HCT116 (cell line): ENCODE data around the gene TLE3. TPM values are rescaled to one million over a fixed set of nuclear protein-coding genes. Genes with fewer than 3 reads are reported as not detected.

Experiments used
- ATAC-seq: fragments of 200-7000 bp; cut with Tn5 transposase; 2 replicates; pipeline ENCODE4 v1.9.1; 2020; ENCODE audit warnings: mild to moderate bottlenecking, moderate library complexity
- BruUV-seq: library from RNA; stranded (reverse); fragments of 400-500 nt; replicated peaks from 2 replicates; lab custom pipeline; 2021; lab: Mats Ljungman, UMichigan
- CTCF ChIA-PET: fragments of 300-600 bp; sonication (Branson Sonifier 250); formaldehyde crosslinking; loops from one replicate; lab custom pipeline; 2021; ENCODE audit warnings: antibody characterized with exemption; lab: Charles Lee
- POLR2A ChIA-PET: fragments of 300-600, 350-600 bp; sonication (Branson Sonifier 250); formaldehyde crosslinking; loops from one replicate; lab custom pipeline; 2021; ENCODE audit warnings: antibody characterized with exemption; lab: Charles Lee
- RAD21 ChIA-PET, 2 experiments: fragments of 300-600 bp; sonication (Branson Sonifier 250); formaldehyde crosslinking; loops; one replicate each; lab custom pipeline; 2023; ENCODE audit warnings: low total read pairs in 2 of 2; ENCODE audit not compliant: uncharacterized antibody in 2 of 2, unreplicated experiment in 2 of 2, low non-redundant PET in 1 of 2; lab: Charles Lee
- DNase-seq: peaks from one replicate; pipeline ENCODE4 v3.0.0-alpha.2; 2010; ENCODE audit warnings: low read depth, low spot score
- H2AFZ ChIP-seq: fragments of 200-600 bp; shearing (Covaris generic), sonication (generic); 2 replicates; pipeline ENCODE4 v1.6.1; 2017; ENCODE audit warnings: low read depth, mixed run types, mixed read lengths, antibody characterized with exemption, low read length; ENCODE audit not compliant: poor library complexity, severe bottlenecking
- H3K27ac ChIP-seq: 2 replicates; pipeline ENCODE4 v1.5.1; 2012; ENCODE audit warnings: low read depth, low read length
- H3K27me3 ChIP-seq: fragments of 200-600 bp; sonication (generic); 2 replicates; pipeline ENCODE4 v1.6.1; 2016; ENCODE audit warnings: mixed run types, low read length, mixed read lengths; ENCODE audit not compliant: insufficient read depth
- H3K36me3 ChIP-seq, 2 experiments: fragments of 200-500 bp in 1 of 2; fragments of 200-600 bp in 1 of 2; sonication (Bioruptor generic) in 1 of 2; sonication (generic) in 1 of 2; 2 replicates each; pipeline versions ENCODE4 v1.5.1 to v1.6.1; 2014 to 2016; ENCODE audit warnings: low read length in 2 of 2, inconsistent platforms in 1 of 2, mixed read lengths in 1 of 2, mixed run types in 1 of 2; ENCODE audit not compliant: insufficient read depth in 2 of 2, control insufficient read depth in 1 of 2
- H3K4me1 ChIP-seq, 2 experiments: fragments of 200-600 bp in 1 of 2; sonication (generic) in 1 of 2; 2 replicates each; pipeline versions ENCODE4 v1.5.1 to v1.6.1; 2012 to 2017; ENCODE audit warnings: low read length in 2 of 2, inconsistent platforms in 1 of 2, mild to moderate bottlenecking in 1 of 2, mixed read lengths in 1 of 2, mixed run types in 1 of 2, moderate library complexity in 1 of 2; ENCODE audit not compliant: insufficient read depth in 2 of 2, control insufficient read depth in 1 of 2
- H3K4me2 ChIP-seq: fragments of 200-600 bp; sonication (generic); 2 replicates; pipeline ENCODE4 v1.6.1; 2017; ENCODE audit warnings: mixed run types, low read length, mixed read lengths
- H3K4me3 ChIP-seq, 2 experiments: fragments of 200-600 bp in 1 of 2; sonication (generic) in 1 of 2; replicated peaks in 1 of 2; 2 replicates each; pipeline ENCODE4 v1.5.1; 2011 to 2016; ENCODE audit warnings: low read length in 2 of 2, control low read depth in 1 of 2, low read depth in 1 of 2, mild to moderate bottlenecking in 1 of 2, mixed read lengths in 1 of 2, mixed run types in 1 of 2
- H3K79me2 ChIP-seq: fragments of 200-600 bp; sonication (generic); 2 replicates; pipeline ENCODE4 v1.6.1; 2017; ENCODE audit warnings: mild to moderate bottlenecking, mixed run types, low read length, moderate library complexity, mixed read lengths; ENCODE audit not compliant: insufficient read depth
- H3K9ac ChIP-seq: fragments of 200-600 bp; sonication (generic); 2 replicates; pipeline ENCODE4 v1.6.1; 2016; ENCODE audit warnings: low read length, mixed read lengths
- H3K9me2 ChIP-seq: fragments of 200-600 bp; sonication (generic), shearing (Covaris generic); 2 replicates; pipeline ENCODE4 v1.6.1; 2017; ENCODE audit warnings: mixed run types, mild to moderate bottlenecking, moderate library complexity; ENCODE audit not compliant: insufficient read depth
- H3K9me3 ChIP-seq, 2 experiments: fragments of 200-500 bp in 1 of 2; fragments of 200-600 bp in 1 of 2; sonication (Bioruptor generic) in 1 of 2; sonication (generic) in 1 of 2; 2 replicates each; pipeline ENCODE4 v1.6.1; 2014 to 2017; ENCODE audit warnings: low read length in 2 of 2, mixed read lengths in 2 of 2, inconsistent platforms in 1 of 2, low read depth in 1 of 2, mild to moderate bottlenecking in 1 of 2, mixed run types in 1 of 2, moderate library complexity in 1 of 2; ENCODE audit not compliant: control insufficient read depth in 1 of 2, insufficient read depth in 1 of 2
- H4K20me1 ChIP-seq: fragments of 200-600 bp; sonication (generic), shearing (Covaris generic); 2 replicates; pipeline ENCODE4 v1.6.1; 2017; ENCODE audit warnings: mixed run types, mild to moderate bottlenecking, moderate library complexity; ENCODE audit not compliant: insufficient read depth
- CBX3 ChIP-seq: IDR thresholded peaks from 2 replicates; pipeline ENCODE4 v1.6.1; 2012; ENCODE audit warnings: low read depth
- CEBPB ChIP-seq: IDR thresholded peaks from 2 replicates; pipeline ENCODE4 v1.6.1; 2012; ENCODE audit warnings: low read depth
- EGR1 ChIP-seq: IDR thresholded peaks from 2 replicates; pipeline ENCODE4 v1.6.1; 2012; ENCODE audit warnings: low read depth
- ELF1 ChIP-seq: IDR thresholded peaks from 2 replicates; pipeline ENCODE4 v1.6.1; 2012; ENCODE audit warnings: low read depth, borderline replicate concordance
- EZH2 ChIP-seq: fragments of 200-600 bp; sonication (generic); IDR thresholded peaks from 2 replicates; pipeline ENCODE4 v1.6.1; 2017; ENCODE audit warnings: antibody characterized with exemption, mixed run types
- FOSL1 ChIP-seq: IDR thresholded peaks from 2 replicates; pipeline ENCODE4 v1.6.1; 2012; ENCODE audit warnings: low read depth
- JUND ChIP-seq: IDR thresholded peaks from 2 replicates; pipeline ENCODE4 v1.6.1; 2012
- POLR2A ChIP-seq: IDR thresholded peaks from 2 replicates; pipeline ENCODE4 v1.7.0; 2011; ENCODE audit warnings: borderline replicate concordance; ENCODE audit not compliant: insufficient read depth, insufficient read length; ENCODE audit errors: extremely low read depth
- POLR2AphosphoS5 ChIP-seq: IDR thresholded peaks from 2 replicates; pipeline ENCODE4 v1.6.1; 2011; ENCODE audit warnings: mild to moderate bottlenecking, low read depth, low read length, moderate library complexity
- SRF ChIP-seq: IDR thresholded peaks from 2 replicates; pipeline ENCODE4 v1.6.1; 2012; ENCODE audit warnings: low read depth
- TCF7L2 ChIP-seq: IDR thresholded peaks from 2 replicates; pipeline ENCODE4 v1.7.0; 2011; ENCODE audit warnings: borderline replicate concordance, inconsistent platforms; ENCODE audit not compliant: insufficient read depth, insufficient read length; ENCODE audit errors: extremely low read depth
- YY1 ChIP-seq: IDR thresholded peaks from 2 replicates; pipeline ENCODE4 v1.6.1; 2011; ENCODE audit warnings: low read length, low read depth, moderate library complexity, mild to moderate bottlenecking; ENCODE audit not compliant: insufficient replicate concordance; ENCODE audit errors: extremely low read depth
- ZBTB33 ChIP-seq: IDR thresholded peaks from 2 replicates; pipeline ENCODE4 v1.6.1; 2011; ENCODE audit warnings: mild to moderate bottlenecking, low read length, moderate library complexity; ENCODE audit not compliant: insufficient replicate concordance; ENCODE audit errors: extremely low read depth
- ZFX ChIP-seq: fragments of 450-650 bp; IDR thresholded peaks from 2 replicates; pipeline ENCODE4 v1.6.1; 2017
- ZNF274 ChIP-seq: fragments of 200-500 bp; sonication (Bioruptor generic); IDR thresholded peaks from 2 replicates; pipeline ENCODE4 v1.6.1; 2014; ENCODE audit warnings: mild to moderate bottlenecking, low read depth, low read length, inconsistent platforms
- intact Hi-C: fragments of 100-400 bp; cut with micrococcal nuclease; formaldehyde crosslinking; loops from 2 replicates; pipeline ENCODE4 v1.10.0; 2022
- total RNA-seq: library from RNA; stranded (reverse); gene quantifications from one replicate; pipeline ENCODE4 v1.2.1, GENCODE V29; 2021; ENCODE audit not compliant: unreplicated experiment
- TF ChIP-seq, protein P1 (sequence below): IDR thresholded peaks from 2 replicates; pipeline ENCODE4 v1.6.1; 2012

The TLE3 gene
- total RNA-seq, 1 experiment from 2014 or later: 53.9 TPM

DNA sequence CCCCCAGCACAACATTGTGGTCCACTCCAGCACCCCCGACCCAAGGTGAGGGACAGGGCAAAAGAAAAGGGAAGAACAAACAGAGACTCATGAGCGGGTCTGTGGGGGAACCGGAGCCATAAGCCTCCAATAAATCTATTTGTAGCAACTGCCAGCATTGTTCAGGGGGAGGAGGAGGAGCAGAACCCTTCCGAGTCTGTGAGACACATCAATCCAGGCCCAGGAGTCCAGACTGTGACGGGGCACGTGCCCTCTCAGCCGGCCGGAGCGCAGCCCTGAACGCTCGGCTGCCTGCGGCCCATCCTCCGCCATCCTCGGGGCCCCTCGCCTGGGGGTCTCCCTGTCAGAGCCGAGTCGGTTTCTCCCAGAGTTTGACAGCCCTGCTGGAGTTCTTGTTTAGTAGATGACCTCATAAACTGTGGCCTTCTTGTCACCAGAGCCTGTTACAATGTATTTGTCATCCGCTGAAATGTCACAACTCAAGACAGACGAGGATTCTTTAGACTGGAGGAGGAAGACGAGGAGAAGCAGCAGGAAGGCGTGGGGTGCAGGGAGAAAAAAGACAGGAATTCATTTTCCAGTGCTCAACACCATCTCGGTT, 47.9 kb downstream of the TLE3 start:
- no peaks in the 10 kb centered on the region for H4K20me1 ChIP-seq

More for the DNA sequence above, 47.9 kb downstream of the TLE3 start:
- H3K27ac ChIP-seq: no peak overlapping the region
- ChIA-PET RAD21 (no interaction called here), POLR2A (no interaction called here), CTCF (no interaction called here)
- intact Hi-C loops: no loop called here
- H3K9me2 ChIP-seq: no peaks in the 10 kb centered on the region
- H3K4me2 ChIP-seq: no peak overlapping the region
- peaks cover 22 to 26% of the 10 kb centered on the region in 2 experiments; a peak in 3 of 4 replicates for H3K36me3 ChIP-seq
- DNase-seq (no peak), ATAC-seq (no peak)
- BruUV-seq: no TSS peak
- no peak overlapping the region for H3K9ac ChIP-seq
- no peak overlapping the region for H2AFZ ChIP-seq
- no peaks in the 10 kb centered on the region for H3K27me3 ChIP-seq
- H3K79me2 ChIP-seq: no peaks in the 10 kb centered on the region
- no peak for TF ChIP-seq TCF7L2
- TF ChIP-seq ZNF274: no peak
- TF ChIP-seq YY1: no peak
- TF ChIP-seq SRF: no peak
- TF ChIP-seq FOSL1: no peak
- TF ChIP-seq POLR2A: no peak
- TF ChIP-seq EZH2: no peak
- no peak for TF ChIP-seq ZFX
- no peak for TF ChIP-seq ZBTB33
- TF ChIP-seq CBX3: no peak
- TF ChIP-seq, protein P1, sequence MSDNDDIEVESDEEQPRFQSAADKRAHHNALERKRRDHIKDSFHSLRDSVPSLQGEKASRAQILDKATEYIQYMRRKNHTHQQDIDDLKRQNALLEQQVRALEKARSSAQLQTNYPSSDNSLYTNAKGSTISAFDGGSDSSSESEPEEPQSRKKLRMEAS: no peak
- TF ChIP-seq ELF1: no peak
- no peak for TF ChIP-seq EGR1
- no peak for TF ChIP-seq JUND
- no peak for TF ChIP-seq CEBPB
- no peak for TF ChIP-seq POLR2AphosphoS5
- no peaks in the 10 kb centered on the region for H3K4me1 ChIP-seq
- no peak overlapping the region for H3K4me3 ChIP-seq
- no peaks in the 10 kb centered on the region for H3K9me3 ChIP-seq
